HG03575 (cell line): ENCODE results near the gene SERAC1.
"Not testable (repeated sequence)": the region's sequence is repeated elsewhere in the genome, so short reads cannot be mapped to it uniquely, and the experiment has no call there.

Experiments used
- ATAC-seq: cut with Tn5 transposase; IDR thresholded peaks from one replicate; pipeline ENCODE4 v1.9.1; 2021; ENCODE audit not compliant: unreplicated experiment, insufficient number of reproducible peaks, low FRiP score; ENCODE audit errors: extremely low read depth

Gene SERAC1

DNA sequence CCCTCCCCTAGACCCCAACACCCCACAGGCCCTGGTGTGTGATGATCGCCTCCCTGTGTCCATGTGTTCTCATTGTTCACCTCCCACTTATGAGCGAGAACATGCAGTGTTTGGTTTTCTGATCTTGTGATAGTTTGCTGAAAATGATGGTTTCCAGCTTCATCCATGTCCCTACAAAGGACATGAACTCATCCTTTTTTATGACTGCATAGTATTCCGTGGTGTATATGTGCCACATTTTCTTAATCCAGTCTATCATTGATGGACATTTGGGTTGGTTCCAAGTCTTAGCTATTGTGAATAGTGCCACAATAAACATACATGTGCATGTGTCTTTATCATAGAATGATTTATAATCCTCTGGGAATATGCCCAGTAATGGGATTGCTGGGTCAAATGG, 9.7 kb upstream of the SERAC1 start:
- not testable (repeated sequence) for ATAC-seq

DNA sequence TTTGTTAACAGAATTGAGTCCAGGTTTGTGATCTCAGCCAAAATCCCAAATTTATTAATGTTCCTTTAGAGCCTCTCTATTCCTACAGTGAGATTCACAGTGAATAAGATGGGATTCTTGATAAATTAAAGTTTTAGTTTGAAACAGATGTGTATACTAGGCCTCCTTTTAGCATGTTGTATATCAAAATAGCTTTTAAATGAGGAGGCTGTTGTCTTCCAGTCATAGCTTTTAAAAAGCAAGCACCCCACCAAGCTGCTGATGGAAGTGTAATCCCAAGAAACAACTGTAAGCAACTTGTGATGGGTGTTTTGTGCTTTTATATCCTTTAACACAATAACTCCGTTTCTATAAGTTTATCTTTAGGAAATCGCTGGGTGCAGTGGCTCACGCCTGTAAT, 7.0 kb upstream of the SERAC1 start:
- no peak for ATAC-seq

- ATAC-seq, result no peak
These were observed 6.5 kb upstream of the SERAC1 start for GRCh38 chr6:158174514-158174913.

- no peak for ATAC-seq
These were observed 6.0 kb upstream of the SERAC1 start for GRCh38 chr6:158174024-158174423.

DNA sequence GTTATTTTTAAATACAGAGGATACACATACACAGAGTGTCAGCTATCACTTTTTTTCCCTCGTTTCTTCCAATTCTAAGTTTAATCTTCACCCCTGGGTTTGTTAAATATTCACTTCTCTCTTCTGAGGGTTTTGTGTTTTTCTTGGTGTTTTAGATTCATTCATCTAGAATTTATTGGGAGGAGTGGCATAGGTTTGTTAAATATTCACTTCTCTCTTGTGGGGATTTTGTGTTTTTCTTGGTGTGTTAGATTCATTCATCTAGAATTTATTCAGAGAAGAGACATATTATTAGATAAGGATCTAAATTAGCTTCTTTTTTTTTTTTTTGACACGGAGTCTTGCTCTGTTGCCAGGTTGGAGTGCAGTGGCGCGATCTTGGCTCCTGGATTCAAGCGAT, 3.9 kb upstream of the SERAC1 start:
- no peak for ATAC-seq

DNA sequence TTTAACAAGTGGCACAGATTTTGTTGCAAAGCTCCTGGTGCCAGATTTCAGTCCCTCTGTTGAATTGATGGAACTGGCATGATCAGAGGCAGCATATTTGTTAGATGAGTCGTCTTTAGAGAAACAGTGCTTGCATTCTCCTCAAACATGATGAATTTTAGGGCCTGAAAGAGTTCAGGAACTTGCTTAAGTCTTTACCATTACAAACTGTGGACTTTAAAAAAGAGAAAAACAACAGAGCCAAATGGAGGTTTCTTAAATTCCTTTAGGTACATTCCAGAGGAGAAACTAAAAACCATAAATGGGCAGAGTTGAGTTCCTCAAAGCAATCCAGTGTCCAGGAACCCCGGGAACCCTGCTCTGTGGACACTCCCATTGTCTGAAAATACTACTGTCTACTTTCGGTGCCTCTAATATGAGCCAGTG, 2.6 kb upstream of the SERAC1 start:
- no peak for ATAC-seq

DNA sequence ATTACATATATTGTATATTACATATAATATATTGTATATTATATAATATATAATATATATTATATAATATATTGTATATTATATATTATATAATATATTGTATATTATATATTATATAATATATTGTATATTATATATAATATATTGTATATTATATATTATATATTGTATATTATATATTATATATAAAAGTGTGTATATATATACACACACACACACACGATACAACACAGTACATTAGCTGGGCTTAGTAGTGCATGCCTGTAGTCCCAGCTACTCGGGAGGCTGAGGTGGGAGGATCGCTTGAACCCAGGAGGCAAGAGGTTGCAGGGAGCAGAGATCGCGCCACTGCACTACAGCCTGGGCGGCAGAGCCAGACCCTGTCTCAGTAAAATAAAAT, 1.6 kb upstream of the SERAC1 start:
- not testable (repeated sequence) for ATAC-seq

- ATAC-seq, result no peak
These were observed 2.1 kb downstream of the SERAC1 start for GRCh38 chr6:158165919-158166416.

DNA sequence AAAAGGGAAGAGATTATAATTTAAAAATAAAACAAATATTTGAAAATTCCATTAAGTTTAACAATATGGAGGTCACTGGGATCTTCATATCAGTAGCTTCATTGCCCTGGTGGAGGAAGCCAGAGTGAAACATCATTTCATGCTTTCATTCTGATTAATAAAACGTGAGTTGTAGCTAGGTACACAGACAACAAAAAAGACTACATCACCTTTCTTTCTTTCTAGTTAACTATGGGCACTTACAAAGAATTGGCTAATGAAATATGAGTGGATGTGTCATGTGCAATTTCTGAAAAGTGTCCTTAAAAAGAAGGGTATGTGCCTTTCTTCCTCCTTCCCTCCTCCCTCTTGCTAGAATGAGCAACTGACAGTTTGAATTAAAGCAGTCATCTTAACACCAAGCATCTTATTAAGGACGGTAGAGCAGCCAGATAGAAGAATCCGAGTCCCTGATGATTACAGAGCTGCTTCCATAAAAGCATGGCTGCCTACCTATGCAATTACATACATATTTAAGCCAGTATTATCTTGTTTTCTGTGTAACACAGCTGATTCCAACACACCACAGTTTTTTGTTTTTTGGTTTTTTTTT, 3.4 kb downstream of the SERAC1 start:
- ATAC-seq, result no peak

DNA sequence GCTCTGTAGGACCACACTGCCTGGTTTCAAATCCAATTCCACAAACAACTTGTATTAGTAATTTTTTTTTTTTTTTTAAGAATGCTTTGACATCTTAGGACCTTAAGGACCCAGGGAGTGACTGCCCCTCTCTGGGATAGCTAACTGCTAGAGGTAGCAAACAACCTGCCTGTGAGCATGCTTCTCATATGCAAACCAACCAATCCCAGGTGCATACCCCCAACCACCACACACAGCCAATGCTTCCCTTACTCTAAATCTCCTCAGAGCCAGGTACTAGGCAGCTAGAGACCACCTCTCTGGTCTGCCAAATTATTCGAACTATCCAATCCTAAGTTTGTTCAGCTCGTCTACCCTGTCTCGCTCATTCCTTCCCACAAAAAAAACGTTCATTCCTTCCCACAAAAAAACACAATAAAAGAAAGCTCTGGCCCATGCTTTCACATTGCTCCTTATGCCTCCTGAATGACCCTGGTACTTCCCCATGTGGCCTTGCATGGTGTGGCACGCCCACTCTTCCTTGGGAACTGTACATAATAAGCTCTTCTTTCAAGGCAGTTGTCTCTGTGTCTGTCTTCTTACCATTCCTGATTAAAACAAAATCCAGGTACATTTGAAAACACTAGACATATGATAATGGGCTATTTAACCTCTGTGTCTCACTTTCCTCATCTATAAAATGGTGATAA, 6.4 kb downstream of the SERAC1 start:
- no peak for ATAC-seq

DNA sequence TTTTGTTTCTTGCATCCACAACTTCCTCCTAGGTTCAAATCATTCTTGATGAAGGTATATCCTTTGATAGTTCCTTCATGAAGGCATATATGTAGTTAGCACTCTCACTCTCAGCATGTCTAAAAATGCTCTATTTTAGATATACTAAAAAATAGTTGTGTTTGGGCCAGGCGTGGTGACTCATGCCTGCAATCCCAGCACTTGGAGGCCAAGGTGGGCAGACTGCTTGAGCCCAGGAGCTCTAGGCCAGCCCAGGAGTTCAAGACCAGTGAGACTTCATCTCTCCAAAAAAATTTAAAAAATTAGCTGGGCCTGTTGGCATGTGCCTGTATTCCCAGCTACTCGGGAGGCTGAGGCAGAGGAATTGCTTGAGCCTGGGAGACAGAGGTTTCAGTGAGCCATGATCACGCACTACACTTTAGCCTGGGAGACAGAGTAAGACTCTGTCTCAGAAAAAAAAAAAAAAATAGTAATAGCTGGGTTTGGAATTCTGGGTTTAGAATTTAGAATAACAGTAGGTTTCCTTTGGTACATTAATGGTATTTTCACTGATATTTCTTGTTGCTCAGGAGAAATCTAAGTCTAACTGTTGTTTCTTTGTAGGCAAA, 7.0 kb downstream of the SERAC1 start:
- no peak for ATAC-seq

DNA sequence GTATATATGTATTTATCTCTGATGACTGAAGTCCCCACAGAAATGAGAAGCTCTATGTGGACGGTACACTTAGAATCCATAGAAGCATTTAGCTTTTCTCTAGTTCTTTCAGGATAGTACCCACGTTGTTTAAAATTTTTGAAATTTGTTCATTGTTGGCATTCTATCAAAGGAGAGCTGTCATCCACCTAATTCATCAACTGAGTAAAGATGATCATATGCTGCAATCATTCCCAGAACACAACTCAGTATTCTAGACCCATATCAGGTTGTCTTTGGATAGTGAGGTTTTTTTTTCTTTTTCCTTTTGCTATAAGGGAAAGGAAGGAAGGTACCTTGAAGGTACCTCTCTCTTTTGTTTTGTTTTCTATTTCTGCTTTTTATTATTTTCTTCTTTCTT, 9.3 kb downstream of the SERAC1 start:
- no peak for ATAC-seq

DNA sequence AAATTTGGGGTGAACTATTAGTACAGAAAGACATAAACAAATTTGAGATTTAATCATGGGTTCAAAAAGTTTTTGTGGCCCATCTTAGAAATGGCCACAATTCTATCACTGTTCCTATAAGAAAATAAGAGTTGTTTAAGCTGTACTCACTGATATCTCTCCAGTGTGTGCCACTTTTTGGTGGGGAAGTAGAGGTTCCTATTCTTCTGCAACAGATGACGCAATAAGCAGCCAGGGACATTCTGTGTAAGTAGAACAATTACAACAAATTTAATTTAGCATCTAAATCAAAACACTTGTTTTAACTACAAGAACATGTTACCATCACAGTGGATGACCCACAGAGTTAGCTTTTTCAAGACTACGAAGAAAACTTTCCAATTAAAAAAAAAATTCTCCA, 9.9 kb downstream of the SERAC1 start:
- no peak for ATAC-seq

- ATAC-seq, result no peak
These were observed 10.8 kb downstream of the SERAC1 start for GRCh38 chr6:158157064-158157764.

DNA sequence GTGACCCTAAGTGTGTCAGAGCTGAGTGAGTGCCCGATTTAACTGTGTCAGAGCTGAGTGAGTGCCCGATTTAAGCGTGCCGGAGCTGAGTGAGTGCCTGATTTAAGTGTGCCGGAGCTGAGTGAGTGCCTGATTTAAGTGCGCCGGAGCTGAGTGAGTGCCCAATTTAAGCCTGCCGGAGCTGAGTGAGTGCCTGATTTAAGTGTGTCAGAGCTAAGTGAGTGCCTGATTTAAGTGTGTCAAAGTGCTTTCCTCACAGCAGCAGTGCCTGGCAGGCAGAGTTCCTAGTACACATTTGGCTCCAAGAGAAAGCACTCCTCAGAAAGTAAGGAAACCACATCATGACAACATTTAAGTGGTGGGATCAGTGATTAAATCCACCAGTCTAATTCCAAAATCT, 13.2 kb downstream of the SERAC1 start:
- no peak for ATAC-seq

- ATAC-seq, result no peak
These were observed 14.5 kb downstream of the SERAC1 start for GRCh38 chr6:158153576-158153975.

DNA sequence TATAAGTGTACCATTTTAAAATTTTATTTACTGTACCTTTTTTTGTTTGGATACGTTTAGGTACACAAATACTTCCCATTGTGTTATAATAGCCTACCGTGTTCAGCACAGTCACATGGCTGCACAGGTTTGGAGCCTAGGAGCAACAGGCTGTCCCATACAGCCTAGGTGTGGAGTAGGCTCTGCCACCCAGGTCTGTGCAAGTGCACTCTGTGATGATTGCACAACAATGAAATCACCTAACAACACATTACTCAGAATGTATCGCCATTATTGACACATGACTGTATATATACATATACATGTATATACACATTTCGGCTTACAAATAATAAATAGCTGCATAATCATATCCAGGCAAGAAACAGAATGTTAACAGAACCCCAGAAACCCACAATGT, 15.4 kb downstream of the SERAC1 start:
- ATAC-seq, result no peak

DNA sequence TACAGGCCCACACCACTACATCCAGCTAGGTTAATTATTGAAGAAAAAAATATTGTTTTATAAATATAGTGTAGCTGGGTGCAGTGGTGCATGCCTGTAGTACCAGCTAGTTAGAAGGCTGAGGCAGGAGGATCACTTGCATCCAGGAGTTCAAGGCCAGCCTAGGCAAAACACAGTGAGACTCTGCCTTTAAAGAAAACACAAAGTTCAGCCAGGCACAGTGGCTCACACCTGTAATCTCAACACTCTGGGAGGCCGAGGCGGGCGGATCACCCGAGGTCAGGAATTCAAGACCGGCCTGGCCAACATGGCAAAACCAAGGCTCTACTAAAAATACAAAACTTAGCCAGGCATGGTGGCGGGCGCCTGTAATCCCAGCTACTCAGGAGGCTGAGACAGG, 16.0 kb downstream of the SERAC1 start:
- not testable (repeated sequence) for ATAC-seq

DNA sequence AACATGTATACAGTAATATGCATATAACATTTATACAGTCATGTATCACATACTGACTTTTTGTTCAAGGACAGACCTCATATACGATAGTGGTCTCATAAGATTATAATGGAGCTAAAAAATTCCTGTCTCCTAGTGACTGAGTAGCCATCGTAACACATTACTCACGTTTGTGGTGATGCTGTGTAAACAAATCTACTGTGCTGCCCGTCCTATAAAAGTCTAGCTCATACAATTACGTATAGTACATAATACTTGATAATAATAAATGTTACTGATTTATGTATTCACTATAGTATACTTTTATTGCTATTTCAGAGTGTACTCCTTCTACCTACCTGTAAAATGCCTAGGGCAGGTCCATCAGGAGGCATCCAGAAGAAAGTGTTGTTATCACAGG, 17.4 kb downstream of the SERAC1 start:
- no peak for ATAC-seq

DNA sequence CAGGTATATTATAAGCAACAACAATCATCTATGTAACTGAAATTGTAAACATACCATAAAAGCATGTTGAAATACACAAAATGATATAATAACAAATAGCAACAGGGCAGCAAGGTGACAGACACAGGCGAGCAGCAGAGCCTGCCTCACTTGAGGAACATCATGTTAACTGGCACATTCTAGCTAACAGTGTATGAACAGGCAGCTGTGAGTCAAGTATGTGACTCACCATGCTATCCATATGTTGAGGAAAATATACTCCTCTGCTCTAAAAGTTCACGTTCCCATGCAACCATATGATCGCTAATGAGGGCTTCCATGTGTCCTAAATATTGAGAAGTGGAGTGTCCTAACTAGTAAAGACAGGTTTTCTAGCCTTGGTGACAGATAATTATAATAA, 18.4 kb downstream of the SERAC1 start:
- no peak for ATAC-seq
